ENCODE results near the gene TMOD1. TPM values are rescaled to one million over a fixed set of nuclear protein-coding genes. Genes with fewer than 3 reads are reported as not detected.
A peak's percentile ranks its signal among the peaks of the same experiment; 100 is the strongest.

TMOD1 gene
- polyA plus RNA-seq, 4 donors, result 0.55 to 2.2 (median 1.5) TPM

- DNase-seq (ENCODE audit: low read depth in 4 of 4, low spot score in 2 of 4), result no peak
These were observed 14.2 kb downstream of the TMOD1 start for GRCh38 chr9:97515662-97516061.

- DNase-seq (ENCODE audit: low read depth in 4 of 4, low spot score in 2 of 4), result no peak
These were observed 14.6 kb downstream of the TMOD1 start for GRCh38 chr9:97516111-97516510.

DNA sequence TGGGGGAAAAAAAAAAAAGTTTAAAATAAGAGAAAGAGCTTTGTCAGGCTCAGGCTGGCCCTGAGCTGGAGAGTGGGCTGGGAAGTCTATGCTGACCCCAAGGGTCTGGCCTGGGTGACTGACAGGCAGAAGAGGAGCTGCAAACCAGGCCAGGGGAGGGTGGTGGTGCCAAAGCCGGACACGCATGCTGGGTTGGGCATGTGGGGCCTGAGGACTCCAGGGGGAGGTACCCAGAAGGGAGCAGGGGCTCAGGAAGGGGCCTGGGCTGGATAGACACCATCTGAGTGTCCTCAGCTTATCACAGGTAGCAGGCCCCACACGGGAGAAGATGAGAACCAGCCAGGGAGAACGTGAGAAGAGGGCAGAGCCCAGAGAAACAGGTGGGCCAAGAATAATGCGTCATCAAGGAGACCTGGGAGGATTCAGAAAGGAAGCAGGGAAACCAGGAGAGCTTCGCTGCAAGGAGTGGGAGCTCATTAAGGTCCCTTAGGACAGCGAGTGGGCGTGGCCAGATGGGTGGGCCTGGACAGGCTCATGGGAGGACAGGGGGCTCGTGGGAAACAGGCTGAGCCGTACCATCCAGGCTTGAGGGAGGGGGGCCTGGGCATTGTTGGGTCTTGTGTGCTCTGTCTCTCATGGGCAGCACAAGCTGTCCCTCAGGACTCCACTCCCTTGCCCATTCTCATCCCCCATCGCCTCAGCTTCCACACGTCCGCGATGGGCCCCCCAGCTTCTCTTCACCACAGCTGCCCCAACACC lies 16.0 kb downstream of the TMOD1 start:
- DNase-seq (ENCODE audit: low read depth in 4 of 4, low spot score in 2 of 4), result no peak

GRCh38 chr9:97518166-97518908 lies 16.9 kb downstream of the TMOD1 start:
- no peak for DNase-seq (ENCODE audit: low read depth in 4 of 4, low spot score in 2 of 4)

- peak in 1 of 4 donors; percentile 48 for DNase-seq (ENCODE audit: low read depth in 4 of 4, low spot score in 2 of 4)
These were observed 17.4 kb downstream of the TMOD1 start for GRCh38 chr9:97518909-97519307.

GRCh38 chr9:97519441-97519970 lies 18.0 kb downstream of the TMOD1 start:
- no peak for DNase-seq (ENCODE audit: low read depth in 4 of 4, low spot score in 2 of 4)

- no peak for DNase-seq (ENCODE audit: low read depth in 4 of 4, low spot score in 2 of 4)
These were observed 20.3 kb downstream of the TMOD1 start for GRCh38 chr9:97521576-97522333.

GRCh38 chr9:97524424-97524823 lies 23.0 kb downstream of the TMOD1 start:
- no peak for DNase-seq (ENCODE audit: low read depth in 4 of 4, low spot score in 2 of 4)

DNA sequence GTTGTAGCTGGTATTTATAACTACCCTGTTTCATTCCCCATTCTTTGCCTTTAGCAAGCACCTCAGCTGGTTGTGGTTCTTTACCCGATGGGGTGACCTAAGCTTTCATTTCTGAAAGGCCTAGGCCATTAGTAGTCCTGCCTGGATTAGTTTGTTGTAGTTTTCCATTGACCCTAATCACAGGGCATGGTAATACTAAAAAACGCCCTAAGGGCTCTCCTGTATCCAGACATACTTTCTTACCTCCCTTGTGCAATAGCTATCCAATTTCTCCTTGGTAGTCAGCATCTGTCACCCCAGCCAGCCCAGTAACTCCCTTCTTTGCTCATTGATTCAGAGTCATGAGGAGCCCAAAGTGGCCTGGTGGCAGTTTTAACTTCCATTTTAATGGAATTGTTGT lies 24.0 kb downstream of the TMOD1 start:
- DNase-seq (ENCODE audit: low read depth in 4 of 4, low spot score in 2 of 4), result no peak

DNA sequence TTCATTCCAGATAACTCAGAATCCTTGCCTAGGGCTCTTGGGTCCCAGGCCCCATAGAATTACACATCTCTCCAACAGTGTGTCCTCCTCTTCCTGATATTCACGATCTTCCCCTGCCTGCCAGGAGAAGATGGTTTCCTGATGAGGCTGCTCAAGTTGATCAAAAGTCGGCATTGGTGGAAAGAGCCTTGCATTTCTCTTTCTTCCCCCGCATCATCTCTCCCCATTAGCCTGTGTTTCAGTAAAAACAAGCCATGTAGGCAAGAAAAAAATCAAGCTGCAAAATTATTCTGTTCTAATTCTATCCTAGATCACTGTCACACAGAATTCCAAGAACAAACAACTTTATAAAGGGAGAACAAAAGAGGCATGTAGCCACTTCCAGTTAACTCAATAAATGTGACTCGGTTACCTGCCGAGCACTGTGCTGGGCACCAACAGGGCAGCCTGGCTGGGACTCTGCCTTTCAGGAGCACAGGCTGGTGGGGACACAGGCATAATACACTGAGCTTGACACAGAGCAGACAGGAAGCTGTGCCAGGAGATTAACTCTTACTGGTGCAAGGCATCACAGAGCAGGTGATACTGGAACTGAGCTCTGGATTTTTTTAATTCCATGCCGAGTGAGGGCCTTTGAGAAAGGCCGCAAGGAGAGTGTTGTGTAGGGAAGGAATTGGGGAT lies 25.6 kb downstream of the TMOD1 start:
- DNase-seq (ENCODE audit: low read depth in 4 of 4, low spot score in 2 of 4), result no peak

GRCh38 chr9:97527626-97528528 lies 26.4 kb downstream of the TMOD1 start:
- DNase-seq (ENCODE audit: low read depth in 4 of 4, low spot score in 2 of 4), result peak in 2 of 4 donors; percentile 18 to 23

- no peak for DNase-seq (ENCODE audit: low read depth in 4 of 4, low spot score in 2 of 4)
These were observed 27.2 kb downstream of the TMOD1 start for GRCh38 chr9:97528529-97529230.

- DNase-seq (ENCODE audit: low read depth in 4 of 4, low spot score in 2 of 4), result no peak
These were observed 28.1 kb downstream of the TMOD1 start for GRCh38 chr9:97529363-97530076.

DNA sequence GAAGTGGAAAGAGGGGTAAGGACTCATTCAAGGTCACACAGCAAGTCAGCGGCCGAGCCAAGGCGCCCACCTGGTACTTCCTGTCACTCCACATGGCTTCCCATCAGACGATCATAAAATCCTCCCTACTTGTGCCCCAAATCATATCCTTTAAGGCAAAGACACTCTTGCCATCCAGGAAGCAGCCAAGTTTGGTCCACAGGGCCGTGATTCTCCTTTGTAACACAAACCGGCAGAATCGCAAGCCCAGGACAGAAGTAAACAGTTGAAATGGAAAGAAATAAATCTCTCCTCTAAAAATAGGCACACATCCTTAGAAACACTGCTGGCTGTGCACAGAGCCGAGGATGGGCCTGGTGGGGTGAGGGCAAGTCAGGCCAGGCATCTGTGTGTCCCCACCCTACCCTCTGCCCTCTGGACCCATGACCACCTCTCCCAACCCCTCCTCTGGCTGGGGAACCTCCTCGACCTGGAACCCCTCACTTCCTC lies 30.5 kb downstream of the TMOD1 start:
- no peak for DNase-seq (ENCODE audit: low read depth in 4 of 4, low spot score in 2 of 4)

DNA sequence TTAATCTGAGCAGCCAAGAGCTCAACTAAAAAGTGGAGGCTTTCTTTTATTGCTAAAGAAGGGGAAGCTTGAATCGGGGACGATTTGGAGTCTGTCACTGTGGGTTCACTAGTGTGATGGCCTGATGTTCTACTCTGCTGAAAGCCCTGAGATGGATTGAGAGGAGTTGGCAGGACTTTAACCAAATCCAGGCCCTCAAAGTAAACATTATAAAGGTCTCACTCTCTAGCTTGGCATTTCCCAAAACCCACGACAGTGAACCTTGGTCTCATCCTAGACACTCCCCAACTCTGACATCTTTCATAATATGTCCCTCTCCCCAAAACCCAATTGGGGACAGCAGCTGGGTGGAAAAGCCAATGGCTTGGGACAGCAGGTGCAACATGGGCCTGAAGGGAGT lies 32.7 kb downstream of the TMOD1 start:
- no peak for DNase-seq (ENCODE audit: low read depth in 4 of 4, low spot score in 2 of 4)

DNA sequence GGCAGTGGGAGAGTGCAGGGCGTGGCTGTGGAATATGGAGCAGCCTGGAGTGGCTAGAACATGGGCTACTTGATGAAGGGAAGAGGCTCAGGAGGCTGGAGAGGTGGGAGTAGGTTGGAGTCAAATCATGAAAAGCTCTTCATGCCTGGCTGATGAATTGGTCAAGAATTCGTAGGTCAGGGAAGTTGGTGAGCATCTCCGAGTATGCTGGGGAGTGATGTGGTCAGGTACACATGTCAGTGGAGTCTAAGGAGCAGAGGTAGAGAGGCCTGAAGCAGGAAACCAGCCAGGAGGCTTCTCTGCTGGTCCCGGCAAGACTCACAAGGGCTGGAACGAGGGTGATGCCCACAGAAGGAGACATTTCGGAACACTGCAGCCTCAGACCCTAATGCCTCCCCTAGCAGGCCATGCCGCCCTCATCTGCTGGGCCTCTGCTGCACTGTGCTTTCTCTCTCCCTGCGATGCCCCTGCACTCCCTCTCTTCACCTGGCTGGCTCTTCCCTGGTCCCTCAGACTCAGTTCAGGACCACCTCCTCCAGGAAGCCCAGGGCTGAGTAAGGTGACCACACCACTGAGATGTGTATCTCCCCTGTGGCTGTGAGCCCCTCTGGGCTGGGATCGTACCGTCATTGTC lies 33.6 kb downstream of the TMOD1 start:
- no peak for DNase-seq (ENCODE audit: low read depth in 4 of 4, low spot score in 2 of 4)

DNA sequence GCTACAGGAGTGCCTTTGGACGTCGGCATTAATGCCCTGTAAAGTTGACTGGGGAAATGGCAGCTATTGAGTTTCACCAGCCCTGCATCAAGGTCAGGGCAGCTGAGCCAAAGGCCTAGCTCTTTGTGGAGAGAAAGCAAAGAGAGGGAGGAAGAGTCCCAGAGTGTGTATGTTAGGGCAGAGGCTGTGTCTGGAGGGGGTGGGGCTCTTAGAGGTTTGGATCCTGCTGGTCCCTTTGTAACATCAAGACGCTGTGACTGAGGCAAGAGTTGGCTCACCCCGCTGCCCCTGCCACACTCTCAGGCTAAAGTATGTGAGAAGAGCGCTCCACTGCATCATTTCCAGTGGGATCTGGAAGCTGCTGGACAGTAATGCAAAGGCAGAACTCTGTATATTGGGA lies 34.3 kb downstream of the TMOD1 start:
- DNase-seq (ENCODE audit: low read depth in 4 of 4, low spot score in 2 of 4), result no peak

- no peak for DNase-seq (ENCODE audit: low read depth in 4 of 4, low spot score in 2 of 4)
These were observed 35.0 kb downstream of the TMOD1 start for GRCh38 chr9:97536480-97536879.

Measured in left renal cortex interstitium (tissue), 4 donors.